SH-SY5Y (cell line): Measurements from ENCODE around the gene FSTL4.

Experiments
- GATA2 ChIP-seq: IDR thresholded peaks from 2 replicates; pipeline ENCODE4 v1.6.1; 2011; ENCODE audit warnings: mild to moderate bottlenecking, low read depth, low read length
- GATA3 ChIP-seq: IDR thresholded peaks from 2 replicates; pipeline ENCODE4 v1.6.1; 2011; ENCODE audit warnings: low read depth, mild to moderate bottlenecking, low read length, moderate library complexity

DNA sequence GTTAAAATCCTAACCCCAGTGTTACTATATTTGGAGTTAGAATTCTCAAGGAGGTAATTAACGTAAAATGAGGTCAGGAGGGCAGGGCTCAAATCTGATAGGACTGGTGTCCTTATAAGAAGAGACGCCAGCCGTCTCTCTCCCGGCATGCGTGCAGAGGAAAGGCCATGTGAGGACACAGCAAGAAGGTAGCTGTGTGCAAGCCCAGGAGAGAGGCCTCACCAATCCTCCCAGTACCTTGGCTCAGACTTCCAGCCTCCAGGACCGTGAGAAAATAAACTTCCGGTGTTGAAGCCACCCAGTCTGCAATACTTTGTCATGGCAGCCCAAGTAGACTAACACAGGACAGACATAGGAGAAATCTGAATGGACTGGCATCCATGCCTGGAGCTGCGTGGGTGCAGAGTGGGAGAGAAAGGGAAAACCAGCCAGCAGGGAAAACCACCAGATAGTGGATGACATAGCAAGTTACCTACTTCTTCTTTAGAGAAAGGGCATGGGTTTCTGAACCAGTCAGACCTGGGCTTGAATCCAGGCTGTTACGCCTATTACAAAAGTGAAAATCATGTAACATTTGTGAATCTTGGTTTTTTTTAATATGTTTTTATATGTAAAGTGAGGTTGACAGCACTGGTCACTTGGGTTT, 89.2 kb downstream of the FSTL4 start:
- no peak for TF ChIP-seq GATA2
- TF ChIP-seq GATA3: no peak
